GM13977 (cell line): ENCODE data around the gene EXOC6B.

Experiments
- DNase-seq: peaks from one replicate; pipeline ENCODE4 v3.0.0; 2012; ENCODE audit warnings: low spot score
- in situ Hi-C: fragments of 300-500 bp; cut with MboI; formaldehyde crosslinking; loops from one replicate; pipeline ENCODE4 v1.12.0; 2022; ENCODE audit warnings: low sequenced_read_pairs, low pct_unique_long_range_greater_than_20kb, mixed read lengths, inconsistent platforms; ENCODE audit not compliant: unreplicated experiment
- TF ChIP-seq, protein P1 (sequence below): IDR thresholded peaks from 2 replicates; pipeline ENCODE4 v1.5.1; 2012; ENCODE audit warnings: mild to moderate bottlenecking, control low read depth; ENCODE audit not compliant: insufficient read depth; ENCODE audit errors: extremely low read depth, missing control alignments

Gene EXOC6B

DNA sequence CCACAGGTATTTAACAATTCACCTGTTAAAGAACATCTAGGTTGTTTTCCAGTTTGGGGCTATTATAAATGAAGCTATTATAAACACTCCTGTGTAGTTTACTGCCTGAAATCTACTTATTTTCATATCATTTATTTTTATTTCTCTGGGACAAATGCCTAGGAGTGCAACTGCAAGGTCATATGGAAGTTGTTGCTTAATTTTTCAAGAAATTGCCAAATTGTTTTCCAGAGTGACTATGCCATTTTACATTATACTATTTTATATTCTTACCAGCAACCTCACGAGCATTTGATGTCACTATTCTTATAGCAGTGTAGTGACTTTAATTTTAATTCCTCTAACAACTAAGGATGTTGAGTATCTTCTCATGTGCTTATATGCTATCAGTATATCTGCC lies 298.4 kb downstream of the EXOC6B start:
- no peak for DNase-seq
- TF ChIP-seq, protein P1, sequence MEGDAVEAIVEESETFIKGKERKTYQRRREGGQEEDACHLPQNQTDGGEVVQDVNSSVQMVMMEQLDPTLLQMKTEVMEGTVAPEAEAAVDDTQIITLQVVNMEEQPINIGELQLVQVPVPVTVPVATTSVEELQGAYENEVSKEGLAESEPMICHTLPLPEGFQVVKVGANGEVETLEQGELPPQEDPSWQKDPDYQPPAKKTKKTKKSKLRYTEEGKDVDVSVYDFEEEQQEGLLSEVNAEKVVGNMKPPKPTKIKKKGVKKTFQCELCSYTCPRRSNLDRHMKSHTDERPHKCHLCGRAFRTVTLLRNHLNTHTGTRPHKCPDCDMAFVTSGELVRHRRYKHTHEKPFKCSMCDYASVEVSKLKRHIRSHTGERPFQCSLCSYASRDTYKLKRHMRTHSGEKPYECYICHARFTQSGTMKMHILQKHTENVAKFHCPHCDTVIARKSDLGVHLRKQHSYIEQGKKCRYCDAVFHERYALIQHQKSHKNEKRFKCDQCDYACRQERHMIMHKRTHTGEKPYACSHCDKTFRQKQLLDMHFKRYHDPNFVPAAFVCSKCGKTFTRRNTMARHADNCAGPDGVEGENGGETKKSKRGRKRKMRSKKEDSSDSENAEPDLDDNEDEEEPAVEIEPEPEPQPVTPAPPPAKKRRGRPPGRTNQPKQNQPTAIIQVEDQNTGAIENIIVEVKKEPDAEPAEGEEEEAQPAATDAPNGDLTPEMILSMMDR, result no peak
- in situ Hi-C loops, result no loop called here

DNA sequence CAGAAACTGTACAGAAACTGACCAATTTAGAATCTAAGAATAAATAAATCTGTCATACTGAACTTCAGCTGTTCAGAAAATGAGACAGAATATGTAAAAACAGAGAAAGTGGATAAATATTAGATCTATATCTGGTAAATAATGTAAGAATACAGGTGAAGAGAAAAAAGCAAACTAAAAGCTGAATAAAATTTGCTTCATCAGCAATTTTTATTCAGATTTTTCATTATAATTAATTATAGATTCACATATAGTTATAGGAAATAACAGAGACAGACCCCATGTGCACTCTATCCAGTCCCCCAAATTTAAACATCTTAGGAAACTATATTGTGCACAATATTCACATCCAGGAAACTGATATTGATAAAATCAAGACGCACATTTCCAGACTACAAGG lies 299.2 kb downstream of the EXOC6B start:
- no peak for DNase-seq
- TF ChIP-seq, protein P1, result no peak
- in situ Hi-C loops, result no loop called here

DNA sequence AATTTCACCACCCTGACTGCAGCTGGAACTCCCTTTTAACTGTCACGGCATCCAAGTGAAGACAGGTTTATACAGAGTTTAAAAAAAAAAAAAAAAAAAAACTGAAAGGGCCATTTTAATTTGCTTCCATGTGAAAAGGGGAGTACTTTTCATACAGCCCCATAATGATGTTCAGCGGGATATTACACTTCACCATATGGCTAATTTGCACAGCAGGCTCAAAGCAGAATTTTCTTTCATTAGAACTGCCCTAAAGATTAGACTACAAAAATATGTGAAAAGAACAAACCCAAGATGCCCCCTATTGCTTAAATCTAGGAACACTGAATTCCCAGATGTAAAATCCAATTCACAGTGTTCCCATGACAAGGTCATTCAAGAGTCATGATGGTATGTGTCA lies 301.8 kb downstream of the EXOC6B start:
- no peak for DNase-seq
- TF ChIP-seq, protein P1, result no peak
- in situ Hi-C loops, result no loop called here

DNA sequence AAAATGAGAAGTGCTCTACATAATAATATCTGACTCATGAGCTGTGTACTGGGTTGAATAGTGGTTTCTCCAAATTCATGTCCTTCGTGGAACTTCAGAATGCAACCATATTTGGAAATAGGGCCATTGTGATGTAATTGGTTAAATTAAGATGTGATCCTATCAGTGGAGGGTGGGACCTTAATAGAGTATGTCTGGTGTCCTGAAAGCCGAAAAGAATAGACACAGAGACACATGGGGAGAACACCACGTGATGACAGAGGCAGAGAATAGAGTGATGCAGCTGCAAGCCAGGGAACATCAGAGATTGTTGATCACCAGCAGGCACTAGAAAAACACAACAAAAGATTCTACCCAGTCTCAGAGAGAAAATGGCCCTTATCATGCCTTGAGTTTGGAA lies 310.1 kb downstream of the EXOC6B start:
- in situ Hi-C loops, result no loop called here
- DNase-seq, result no peak

DNA sequence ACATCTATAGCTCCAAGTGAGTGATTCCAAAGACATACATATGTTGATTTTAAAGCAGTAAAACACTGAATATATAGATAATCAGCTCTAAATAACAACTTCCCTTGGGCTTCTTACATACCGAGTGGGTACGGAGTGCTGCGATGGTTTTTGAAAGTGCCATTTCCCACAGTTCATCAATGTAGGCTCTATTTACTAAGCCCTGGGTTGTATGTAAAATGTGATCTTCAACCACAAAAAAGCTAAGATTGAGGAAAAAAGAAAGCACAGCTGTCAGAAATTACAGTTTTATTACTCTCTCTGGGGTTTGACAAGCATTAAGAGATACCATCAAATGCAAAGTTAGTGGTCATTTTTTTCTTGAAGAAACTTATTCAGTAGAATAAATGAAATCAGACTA lies 312.8 kb downstream of the EXOC6B start:
- DNase-seq, result no peak
- TF ChIP-seq, protein P1, result no peak
- in situ Hi-C loops, result no loop called here

More for the DNA sequence above, 310.1 kb downstream of the EXOC6B start:
- TF ChIP-seq, protein P1, result no peak

DNA sequence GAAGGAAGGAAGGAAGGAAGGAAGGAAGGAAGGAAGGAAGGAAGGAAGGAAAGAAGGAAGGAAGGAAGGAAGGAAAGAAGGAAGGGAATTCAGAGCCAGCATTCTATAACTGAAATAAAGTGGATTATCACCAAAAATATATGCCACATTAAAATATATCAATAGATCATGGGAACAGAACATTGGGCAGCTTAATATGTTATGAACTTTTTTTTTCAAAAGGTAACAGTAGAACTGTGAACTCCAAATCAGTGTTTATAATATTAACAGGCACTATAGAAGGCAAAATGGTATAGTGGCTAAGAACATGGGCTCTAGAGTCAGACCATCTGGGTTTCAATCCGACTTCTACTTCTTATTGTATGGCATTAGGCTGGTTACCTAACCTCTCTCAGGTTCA lies 313.5 kb downstream of the EXOC6B start:
- TF ChIP-seq, protein P1, result no peak
- in situ Hi-C loops, result no loop called here
- DNase-seq, result no peak

DNA sequence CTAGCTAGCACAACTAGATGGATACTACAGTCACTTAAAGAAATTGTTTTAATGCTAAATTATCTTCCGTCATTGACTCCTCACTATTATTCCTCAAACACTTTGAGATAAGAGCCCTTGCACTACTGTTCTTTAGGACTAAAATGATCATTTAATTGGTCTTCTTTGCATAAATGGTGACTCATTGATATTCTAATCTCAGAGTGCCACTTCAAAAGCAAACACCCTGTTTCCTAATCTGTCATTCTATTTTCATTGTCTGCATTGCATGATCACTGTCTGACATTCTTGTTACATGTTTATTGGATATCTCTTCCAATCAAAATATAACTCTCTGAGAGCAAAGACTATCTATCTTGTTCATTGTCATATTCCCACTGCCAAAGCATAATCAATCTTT lies 313.9 kb downstream of the EXOC6B start:
- TF ChIP-seq, protein P1, result no peak
- in situ Hi-C loops, result no loop called here
- no peak for DNase-seq
